ENCODE data around the gene VAV2.

Gene VAV2, protein sequence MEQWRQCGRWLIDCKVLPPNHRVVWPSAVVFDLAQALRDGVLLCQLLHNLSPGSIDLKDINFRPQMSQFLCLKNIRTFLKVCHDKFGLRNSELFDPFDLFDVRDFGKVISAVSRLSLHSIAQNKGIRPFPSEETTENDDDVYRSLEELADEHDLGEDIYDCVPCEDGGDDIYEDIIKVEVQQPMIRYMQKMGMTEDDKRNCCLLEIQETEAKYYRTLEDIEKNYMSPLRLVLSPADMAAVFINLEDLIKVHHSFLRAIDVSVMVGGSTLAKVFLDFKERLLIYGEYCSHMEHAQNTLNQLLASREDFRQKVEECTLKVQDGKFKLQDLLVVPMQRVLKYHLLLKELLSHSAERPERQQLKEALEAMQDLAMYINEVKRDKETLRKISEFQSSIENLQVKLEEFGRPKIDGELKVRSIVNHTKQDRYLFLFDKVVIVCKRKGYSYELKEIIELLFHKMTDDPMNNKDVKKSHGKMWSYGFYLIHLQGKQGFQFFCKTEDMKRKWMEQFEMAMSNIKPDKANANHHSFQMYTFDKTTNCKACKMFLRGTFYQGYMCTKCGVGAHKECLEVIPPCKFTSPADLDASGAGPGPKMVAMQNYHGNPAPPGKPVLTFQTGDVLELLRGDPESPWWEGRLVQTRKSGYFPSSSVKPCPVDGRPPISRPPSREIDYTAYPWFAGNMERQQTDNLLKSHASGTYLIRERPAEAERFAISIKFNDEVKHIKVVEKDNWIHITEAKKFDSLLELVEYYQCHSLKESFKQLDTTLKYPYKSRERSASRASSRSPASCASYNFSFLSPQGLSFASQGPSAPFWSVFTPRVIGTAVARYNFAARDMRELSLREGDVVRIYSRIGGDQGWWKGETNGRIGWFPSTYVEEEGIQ

DNA sequence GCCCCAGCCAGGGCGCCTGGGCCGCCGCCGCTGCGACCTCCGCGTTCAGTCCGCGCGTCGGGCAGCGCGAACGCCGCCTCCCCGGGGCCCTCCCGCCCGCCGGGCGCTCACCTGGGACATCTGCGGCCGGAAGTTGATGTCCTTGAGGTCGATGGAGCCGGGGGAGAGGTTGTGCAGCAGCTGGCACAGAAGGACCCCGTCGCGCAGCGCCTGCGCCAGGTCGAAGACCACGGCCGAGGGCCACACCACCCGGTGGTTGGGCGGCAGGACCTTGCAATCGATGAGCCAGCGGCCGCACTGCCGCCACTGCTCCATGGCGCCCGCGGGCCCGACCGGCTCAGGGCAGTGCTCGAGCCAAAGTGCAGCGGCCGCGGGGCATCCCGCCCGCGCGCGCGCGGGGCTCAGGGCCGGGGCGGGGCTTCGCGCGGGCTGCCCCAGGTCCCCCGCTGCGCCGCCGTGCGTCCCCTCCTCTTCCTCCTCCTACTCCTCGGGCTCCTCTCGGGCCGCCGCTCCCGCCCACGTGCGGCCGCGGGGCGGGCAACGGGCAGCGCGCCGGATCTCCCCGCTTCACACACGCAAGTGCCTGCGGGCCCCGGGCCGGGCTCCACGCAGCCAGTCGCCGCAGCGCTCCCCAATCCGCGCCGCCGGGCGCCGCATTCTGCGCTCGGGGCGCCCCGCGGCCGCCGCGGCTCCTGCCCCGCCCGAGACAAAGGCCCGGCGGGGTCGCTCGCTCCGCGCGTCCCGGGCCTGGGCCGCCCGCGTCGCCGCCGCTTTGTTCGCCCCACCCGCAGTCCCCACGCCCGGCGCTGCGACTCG is at the start of gene VAV2:
VAV2 (minus strand) TSS at position 361 of the 816 bp plus-strand sequence; CDS start at position 315, 46 bp downstream.
- peak; percentile 73 for DNase-seq

DNA sequence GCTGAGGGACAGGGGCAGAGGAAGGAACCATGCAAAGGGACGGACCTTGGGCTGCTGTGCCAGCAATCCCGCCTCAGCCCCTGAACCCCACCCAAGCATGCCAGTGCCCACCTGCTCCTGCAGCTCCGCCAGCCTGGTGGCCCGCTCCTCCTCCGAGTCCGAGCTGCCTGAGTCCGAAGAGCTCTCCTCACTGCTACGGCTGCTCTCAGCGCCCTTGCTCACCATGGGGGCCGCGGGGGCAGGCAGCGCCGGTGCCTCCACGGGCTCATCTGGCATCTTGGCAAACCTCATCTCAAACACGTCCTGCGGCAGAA is 49.5 kb upstream of the VAV2 start:
- DNase-seq: no peak

DNA sequence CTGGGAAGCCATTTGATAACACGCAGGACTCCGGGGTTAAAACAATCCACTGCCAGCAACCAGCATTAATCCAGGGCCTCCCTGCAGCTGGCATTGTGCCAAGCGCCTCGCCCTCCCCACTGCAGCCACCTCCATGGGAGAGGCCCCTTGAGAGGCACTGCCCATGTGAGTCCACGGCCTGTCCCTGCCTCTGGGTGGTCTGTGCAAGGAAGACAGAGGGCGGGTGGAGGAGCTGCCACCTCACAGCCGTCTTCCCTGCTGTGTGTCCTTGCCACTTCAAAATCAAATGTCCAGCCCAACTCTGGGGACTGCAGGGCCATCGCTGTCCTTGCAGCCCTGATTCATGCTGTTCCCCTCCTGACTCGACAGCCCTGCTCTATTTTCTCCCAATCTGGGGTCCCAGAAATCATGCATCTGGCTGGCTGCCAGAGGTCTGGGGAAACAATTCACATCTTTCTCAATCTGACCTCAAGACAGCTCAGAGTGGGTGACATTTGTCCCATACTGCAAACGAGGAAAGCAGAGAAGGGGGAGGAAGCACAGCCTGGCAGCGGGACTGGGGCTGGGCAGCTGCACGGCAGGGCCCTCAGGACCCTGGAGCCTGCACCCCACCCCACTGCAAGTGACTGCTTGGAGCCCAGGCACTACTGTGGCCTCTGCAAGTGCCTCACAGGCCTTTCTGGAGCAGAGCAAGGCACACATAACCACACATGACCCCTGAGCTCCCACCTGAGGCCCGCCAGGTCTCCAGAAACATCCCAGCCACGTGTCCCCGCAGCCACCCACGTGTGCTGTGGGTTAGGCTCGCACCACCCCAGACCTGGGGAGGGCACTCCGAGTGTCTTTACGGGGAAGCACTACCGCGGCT is 48.9 kb upstream of the VAV2 start:
- peak; percentile 36 for DNase-seq

DNA sequence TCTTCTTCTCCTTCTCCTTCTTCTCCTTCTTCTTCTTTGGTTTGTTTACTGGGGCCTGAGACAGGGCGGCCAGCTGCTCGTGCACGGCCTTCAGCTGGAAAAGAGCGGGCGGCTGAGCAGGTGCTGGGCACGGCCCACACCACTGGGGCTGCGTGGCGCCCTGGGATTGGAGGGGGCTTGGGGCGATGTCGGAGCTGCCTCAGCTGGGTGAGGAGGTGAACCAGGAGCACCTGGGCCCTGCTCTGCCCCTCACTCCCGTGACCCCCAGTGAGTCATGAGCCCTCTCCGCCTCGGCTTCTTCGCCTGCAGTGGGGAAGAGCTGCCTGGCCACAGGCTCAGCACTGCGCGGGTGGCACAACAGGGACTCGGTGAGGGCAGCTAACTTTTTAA is 48.0 kb upstream of the VAV2 start:
- peak; percentile 21 for DNase-seq

DNA sequence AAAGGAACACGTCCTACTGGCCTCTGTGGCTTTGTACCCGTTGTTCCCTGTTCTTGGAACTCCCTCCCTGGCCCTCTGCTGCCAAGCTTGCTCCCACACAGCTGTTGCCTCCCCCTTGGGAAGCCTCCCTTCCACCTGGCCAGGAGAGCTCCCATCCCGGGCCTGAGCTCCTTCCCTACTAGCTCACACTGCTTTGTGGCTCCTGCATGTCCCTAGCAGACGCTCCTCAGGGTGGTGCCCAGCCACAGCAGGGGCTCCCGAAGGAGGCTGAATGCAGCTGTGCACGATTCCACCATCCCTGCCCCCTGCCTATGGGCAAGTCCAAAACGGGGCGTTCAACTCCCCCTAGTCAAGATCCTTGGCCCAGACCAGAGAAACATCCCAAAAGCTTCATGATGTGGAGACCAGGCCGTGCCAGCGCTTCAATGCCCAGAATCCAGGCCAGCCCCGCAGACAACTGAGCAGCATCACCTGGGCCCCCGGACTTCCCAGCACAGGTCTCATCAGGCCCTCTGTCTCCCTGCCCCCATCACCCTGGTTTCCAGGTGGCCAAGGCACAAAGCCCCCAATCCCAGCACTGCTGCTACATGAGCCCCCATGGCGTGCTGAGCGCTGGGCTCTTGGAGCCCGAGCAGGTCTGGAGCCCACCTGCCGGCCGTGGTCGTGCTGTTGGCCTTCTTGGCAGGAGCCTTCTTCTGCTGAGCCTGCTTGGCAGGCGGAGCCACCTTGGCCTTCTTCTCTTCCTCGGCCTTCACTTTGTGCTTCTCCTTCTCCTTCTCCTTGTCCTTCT is 47.5 kb upstream of the VAV2 start:
- no peak for DNase-seq

DNA sequence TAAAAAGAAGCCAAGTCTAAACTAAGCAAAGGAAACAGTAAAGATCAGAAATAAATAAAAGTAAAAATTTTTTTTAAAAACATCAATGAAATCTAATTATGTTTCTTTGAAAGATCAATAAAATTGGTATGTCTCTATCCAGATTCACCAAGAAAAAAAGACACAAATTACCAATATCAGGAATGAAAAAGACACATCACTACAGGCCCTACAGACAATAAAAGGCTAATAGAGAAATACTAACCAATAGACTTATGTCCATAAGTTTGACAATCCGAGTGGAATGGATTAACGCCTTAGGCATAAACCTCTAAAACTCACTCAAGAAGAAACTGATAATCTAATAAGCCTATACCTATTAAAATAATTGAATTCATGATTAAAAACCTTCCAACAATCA is 45.5 kb upstream of the VAV2 start:
- no peak for DNase-seq

DNA sequence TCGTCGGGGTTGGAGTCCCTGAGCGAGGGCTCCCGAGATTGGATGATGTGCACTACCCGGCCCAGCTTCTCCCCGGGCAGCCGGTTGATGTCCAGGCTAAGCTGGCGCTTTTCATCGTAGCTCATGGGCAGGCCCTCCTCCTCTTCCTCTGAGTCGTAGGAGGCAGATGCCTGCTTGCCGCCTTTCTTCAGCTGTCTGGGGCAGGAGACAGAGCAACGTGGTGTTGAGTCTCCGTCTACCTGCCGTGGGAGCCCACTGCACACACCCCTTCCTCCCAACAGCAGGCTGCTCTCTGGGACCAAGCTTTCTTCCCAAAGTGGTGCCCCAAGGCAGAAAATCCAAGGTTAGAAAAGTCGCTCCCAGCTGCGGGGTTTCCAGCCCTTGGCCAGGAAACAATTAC is 44.0 kb upstream of the VAV2 start:
- no peak for DNase-seq

DNA sequence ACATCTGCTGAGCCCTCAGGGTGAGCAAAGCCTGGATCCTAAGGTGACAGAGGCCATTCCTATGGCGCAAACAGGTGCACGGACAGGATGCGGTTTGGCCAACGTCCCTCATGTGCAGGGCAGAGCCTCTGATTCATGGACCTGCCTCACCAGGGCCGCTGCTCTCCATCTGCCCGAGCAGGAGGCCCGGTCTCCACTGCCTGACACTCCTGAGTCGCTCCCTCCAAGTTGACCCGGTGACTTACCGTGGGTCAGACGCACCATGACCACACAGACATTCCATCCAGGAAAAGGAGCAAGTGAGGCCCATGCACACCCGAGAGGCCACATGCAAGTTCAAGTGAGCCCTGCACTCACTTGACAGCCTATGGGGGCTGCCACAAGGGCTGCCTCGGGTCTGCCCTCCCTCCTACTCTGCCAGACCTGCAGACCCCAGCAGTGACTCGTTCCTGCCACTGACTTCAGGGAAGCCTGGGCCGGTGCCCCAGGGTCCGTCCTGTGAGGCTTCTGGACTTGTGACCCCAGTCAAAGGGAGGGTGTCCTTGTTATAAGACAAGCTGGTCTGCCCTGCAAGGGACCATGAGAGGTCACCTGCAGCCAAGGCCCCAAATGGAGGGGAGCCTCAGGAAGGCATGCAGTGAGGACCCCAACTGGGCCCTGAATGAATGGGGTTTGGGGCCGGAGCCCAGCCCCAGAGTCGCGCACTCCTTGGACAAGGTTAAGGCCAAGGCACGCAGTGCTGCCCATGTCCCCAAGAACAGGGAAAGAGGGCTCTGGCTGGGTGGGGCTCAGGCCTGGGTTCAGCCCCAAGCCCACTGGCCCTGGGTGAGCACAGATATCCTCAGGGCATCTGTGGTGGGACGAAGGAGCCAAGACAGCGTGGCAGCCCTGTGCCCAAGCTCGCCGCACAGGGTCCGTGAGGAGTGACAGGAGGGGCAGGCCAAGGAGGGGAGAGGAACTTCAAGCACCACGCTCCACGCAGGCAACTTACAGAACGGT is 43.2 kb upstream of the VAV2 start:
- no peak for DNase-seq

DNA sequence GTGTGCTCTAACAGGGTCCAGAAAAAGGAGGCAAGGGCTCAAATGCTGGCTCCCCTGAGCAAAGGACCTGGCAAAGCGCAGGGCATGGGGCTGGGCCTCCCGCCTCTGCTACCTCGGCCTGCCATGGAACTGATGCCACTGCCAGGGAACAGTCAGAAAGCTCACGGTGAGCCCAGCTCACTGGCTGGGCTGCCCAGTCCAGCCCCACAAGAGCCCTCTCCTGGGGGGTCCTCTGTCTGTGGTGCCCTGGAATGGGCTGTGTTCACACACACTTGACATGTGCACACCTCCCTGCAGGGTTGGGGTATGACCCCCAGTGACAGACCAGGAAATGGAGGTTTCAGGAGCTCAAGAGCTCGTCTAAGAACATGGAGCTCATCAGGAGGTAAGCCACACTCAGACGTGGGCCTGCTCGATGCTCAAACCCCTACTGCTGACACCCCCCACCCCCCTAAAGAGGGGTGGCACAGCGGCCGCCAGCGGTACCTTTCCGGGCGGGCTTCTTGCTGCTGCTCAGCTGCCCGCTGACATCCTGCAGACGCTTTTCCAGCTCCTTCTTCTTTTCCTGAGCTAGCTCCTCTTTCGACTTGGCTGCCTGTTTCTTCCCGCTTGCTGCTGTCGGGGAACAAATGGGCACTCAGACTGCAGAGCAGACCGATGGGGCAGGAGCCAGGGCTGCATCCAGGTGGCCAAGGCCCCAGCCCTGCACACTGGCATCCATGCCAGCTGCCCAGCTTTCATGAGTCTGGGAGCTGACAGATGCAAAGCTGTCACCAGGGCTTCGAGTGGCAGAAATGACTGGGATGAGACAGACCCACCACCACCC is 42.3 kb upstream of the VAV2 start:
- DNase-seq: peak; percentile 16

DNA sequence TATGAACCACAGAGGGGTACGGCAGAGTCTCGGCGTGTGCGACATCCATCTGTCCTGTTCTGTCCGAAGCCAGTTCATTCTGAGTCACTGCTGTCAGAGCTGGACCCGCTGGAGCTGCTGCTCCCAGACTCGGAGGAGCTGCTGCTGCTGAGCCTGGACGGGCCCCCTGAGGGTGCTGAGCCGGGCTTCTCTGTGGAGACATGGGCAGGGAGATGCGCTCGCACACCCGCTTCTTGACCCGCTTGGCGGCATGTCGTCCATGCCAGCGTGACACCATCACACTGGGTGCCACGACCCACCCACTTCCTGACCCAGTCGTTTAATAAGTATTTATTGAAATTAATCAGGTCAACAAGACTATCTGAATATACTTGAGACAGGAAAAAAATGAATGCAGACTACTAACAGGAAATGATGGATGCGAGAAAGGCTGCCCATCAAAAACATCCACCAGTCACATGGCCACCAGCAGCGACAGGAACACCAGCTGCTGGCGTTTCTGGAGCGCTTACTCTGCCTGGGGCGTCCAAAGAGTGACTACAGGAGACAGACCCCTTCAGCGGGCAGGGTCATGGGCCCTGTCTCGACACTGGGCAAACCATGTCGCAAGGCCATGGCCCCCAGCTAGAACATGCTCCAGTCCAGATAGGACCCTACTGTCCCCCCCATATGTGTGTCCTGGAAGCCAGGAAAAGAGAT is 41.5 kb upstream of the VAV2 start:
- DNase-seq: peak; percentile 13

DNA sequence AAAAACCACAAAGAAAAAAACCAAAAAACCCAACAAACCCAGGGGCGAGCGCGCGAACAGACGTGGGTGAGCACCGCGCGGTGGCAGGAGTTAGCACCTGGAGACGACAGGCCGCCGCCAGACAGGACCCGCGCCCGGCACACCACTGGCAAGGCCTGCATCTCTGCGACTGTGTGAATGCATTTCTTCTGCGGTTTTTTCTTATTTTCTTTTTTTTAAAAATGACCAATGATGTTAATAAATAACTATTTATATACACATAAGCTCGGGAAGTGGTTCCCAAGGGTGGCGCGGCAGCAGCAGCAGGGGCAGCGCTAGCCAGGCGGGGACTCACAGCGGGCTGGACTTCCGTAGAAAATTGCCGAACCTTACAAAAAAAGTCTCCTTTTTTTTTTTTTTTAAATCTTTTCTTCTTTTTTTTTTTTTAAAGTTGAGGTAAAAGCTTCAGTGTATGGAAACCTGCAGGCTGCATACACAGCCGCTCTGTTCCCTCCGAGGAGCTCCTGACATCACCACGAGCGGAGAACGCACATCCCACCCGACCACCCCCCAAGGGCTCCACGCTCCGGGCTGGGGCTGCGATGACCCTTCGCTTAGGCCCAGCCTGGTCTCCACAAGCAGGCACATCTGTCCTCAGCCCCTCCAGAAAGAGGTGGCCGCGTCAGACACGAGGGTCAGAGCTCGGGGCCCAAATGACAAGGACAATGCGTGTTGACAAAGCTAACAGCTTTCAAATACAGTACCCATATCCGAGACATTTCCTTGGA is 40.5 kb upstream of the VAV2 start:
- DNase-seq: no peak

DNA sequence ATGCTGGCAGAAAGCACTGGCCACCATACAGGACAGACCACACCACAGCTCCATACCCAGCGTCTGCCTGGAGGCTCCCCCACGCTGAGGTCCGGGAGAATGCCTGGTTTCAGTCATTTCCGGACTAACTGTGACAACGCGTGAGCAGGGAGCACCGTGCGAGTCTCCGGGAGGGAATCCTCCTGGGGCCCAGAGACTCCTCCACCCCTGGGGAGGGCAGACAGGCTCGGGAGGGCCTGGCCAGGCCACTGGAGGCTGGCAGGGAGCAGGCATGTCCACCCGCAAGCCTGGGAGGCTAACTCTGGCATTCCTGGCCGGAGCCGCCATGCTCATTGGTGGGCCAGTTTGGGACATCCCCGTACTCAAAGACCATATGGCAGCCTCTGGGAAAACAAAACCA is 39.7 kb upstream of the VAV2 start:
- no peak for DNase-seq

DNA sequence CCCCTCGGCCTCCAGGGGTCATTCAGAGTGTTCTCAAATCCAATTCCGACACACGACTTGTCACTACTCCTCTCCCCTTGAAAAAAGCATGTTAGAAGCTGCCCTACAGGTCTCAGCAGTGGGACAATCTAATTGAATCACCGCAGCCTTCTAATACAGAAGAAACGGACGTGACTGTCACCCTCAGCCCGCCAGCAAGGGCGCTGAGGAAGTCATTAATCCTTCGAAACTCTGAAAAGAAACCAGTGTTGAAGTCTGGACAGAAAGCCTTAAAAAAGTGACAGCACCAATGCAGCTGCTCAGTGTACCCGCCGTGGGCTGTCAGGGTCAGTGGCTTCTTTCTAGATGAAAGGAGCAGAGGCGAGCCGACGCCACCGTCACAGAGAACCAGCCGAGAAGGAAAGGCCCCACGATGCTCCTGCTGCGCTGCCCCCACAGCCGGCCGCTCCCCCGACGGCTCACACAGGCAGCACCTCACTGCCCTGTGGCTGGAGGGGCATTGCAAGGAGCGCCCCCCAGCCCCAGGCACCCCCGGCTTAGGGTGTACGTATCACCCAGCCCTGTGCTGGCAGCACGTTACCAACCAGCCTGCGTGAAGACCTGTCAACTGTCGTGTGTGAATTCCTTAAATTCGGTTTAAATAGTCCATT is 38.8 kb upstream of the VAV2 start:
- DNase-seq: no peak

DNA sequence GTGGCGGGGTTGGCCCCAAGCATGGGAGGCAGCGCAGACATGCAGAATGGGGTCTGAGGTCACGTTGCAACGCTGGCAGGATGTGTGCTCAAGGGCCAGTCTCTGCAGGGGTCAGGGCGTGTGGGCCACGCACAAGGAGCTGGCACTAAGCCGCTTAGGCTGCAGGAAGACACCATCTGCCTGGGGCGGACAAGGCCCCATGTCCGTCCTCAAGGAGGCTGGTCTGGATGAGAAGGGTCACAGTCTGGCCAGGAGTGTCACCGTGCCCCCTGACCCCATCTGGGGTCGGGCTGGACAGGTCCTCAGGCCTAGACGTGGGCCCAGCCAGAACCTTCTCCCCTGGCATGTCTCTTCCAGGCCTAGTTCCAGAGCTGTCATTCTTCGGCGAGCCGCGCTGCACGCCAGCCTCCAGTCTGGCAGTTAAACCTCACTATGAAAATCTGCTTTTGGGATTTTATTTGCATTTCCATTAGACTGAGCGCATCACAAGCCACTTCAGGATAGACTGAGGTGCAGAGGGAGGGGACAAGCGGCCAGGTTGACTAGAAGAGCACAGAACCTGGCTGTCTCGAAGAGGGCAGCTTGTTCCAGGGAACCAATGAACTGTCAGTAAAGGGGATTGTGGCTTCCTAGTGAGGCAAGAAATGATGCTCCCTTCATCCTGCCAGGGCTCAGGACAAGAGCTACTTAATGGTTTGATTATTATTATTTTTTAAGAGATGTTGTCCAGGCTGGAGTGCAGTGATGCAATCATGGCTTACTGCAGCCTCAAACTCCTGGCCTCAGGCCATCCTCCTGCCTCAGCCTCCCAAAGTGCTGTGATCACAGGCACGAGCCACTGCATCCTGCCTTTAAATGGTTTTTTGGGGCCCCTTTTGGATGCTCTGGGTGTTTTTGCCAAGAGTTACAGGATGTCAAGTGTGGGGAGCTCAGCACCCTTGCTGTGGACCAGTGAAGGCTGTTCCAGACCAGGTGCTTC is 37.4 kb upstream of the VAV2 start:
- no peak for DNase-seq

DNA sequence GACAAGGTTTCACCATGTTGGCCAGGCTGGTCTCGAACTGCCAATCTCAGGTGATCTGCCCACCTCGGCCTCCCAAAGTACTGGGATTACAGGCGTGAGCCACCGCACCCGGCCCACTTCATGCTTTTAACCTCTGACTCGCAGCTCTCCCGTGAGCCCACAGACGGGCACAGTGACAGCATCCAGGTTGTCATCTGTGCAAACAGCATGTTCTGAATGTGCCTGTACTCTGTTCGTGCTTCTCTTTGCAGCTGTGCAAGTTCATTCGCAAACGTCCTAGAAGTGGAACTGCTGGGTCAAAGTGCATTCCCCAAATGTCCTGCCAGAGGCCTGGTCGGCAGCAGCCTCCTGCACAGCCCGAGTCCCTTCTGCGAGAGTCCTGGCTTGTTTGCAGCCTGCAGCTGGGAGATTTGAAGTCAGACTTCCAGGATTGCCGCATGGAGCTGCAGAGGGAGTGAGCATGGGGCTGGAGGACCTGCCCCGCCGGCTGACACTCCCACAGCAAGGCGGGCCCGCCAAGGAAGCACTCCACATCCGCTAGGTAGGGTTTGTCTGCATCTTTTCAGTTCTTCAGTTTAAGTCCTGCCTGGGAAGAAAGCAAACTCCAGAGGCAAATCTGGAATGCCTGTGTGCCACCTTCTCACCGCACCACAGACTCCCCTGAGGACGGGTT is 36.6 kb upstream of the VAV2 start:
- DNase-seq: no peak

Data from right hindlimb (tissue), 1 donor.